K562 (cell line): ENCODE measurements around the gene DYSF. TPM values are rescaled to one million over a fixed set of nuclear protein-coding genes. Genes with fewer than 3 reads are reported as not detected.

Experiments used
- ATAC-seq: fragments of 200-7000 bp; cut with Tn5 transposase; 3 replicates; pipeline ENCODE4 v1.9.1; 2020; ENCODE audit warnings: moderate library complexity
- BruUV-seq: library from RNA; stranded (reverse); fragments of 400-500 nt; replicated peaks from 2 replicates; lab custom pipeline; 2021; lab: Mats Ljungman, UMichigan
- CTCF ChIA-PET: fragments of 300-600 bp; formaldehyde crosslinking; extraction: SDS; loops from one replicate; lab custom pipeline; 2021; ENCODE audit warnings: low intra/inter-chr PET ratio; lab: Yijun Ruan, JAX
- POLR2A ChIA-PET: fragments of 300-600, 350-650 bp; sonication (Branson Sonifier 250); formaldehyde crosslinking; extraction: SDS; loops from one replicate; lab custom pipeline; 2021; ENCODE audit warnings: antibody characterized with exemption, inconsistent platforms; lab: Yijun Ruan, JAX
- DNase-seq, 4 experiments: peaks; one replicate each; pipeline versions ENCODE4 v3.0.0 to v3.0.0-alpha.2; 2011 to 2018; ENCODE audit warnings: low spot score in 3 of 4, mixed read lengths in 3 of 4; ENCODE audit errors: extremely low read depth in 1 of 4
- FAIRE-seq: peaks from 2 replicates; lab custom pipeline; 2011; peaks lifted over from hg19 to GRCh38; lab: Jason Lieb, UNC
- H2AFZ ChIP-seq: 2 replicates; pipeline ENCODE4 v1.6.0; 2011; ENCODE audit warnings: low read depth, low read length, control low read depth, inconsistent platforms
- H3K27ac ChIP-seq: fragments of 200-600 bp; 3 replicates; pipeline ENCODE4 v1.8.0; 2011; ENCODE audit warnings: low read depth, mild to moderate bottlenecking, control low read depth, inconsistent platforms, low read length, moderate library complexity, mixed read lengths; ENCODE audit errors: extremely low read depth
- H3K27me3 ChIP-seq, 2 experiments: fragments of 300-600 bp in 1 of 2; 2 replicates in 1 of 2; 3 replicates in 1 of 2; pipeline versions ENCODE4 v1.6.0 to v1.8.0; 2011; ENCODE audit warnings: inconsistent platforms in 2 of 2, low read length in 2 of 2, mild to moderate bottlenecking in 1 of 2, mixed read lengths in 1 of 2, moderate library complexity in 1 of 2; ENCODE audit not compliant: control insufficient read depth in 2 of 2, insufficient read depth in 2 of 2
- H3K36me3 ChIP-seq: fragments of 300-600 bp; 3 replicates; pipeline ENCODE4 v1.8.0; 2011; ENCODE audit warnings: mild to moderate bottlenecking, low read length, inconsistent platforms; ENCODE audit not compliant: control insufficient read depth, insufficient read depth
- H3K4me1 ChIP-seq, 2 experiments: fragments of 200-600 bp in 1 of 2; replicated peaks in 1 of 2; 2 replicates in 1 of 2; 3 replicates in 1 of 2; pipeline versions ENCODE4 v1.5.1 to v1.8.0; 2011; ENCODE audit warnings: inconsistent platforms in 2 of 2, low read length in 2 of 2, mild to moderate bottlenecking in 1 of 2, mixed read lengths in 1 of 2, moderate library complexity in 1 of 2; ENCODE audit not compliant: control insufficient read depth in 2 of 2, insufficient read depth in 2 of 2
- H3K4me2 ChIP-seq: 2 replicates; pipeline ENCODE4 v1.6.1; 2011; ENCODE audit warnings: low read length, control low read depth, inconsistent platforms, mixed read lengths; ENCODE audit not compliant: insufficient read depth
- H3K4me3 ChIP-seq: fragments of 200-600 bp; sonication (generic), shearing (Covaris generic); 2 replicates; pipeline ENCODE4 v1.5.1; 2016; ENCODE audit warnings: control low read depth, inconsistent platforms
- H3K79me2 ChIP-seq: fragments of 200-600 bp; 3 replicates; pipeline ENCODE4 v1.8.0; 2011; ENCODE audit warnings: low read length, inconsistent platforms; ENCODE audit not compliant: control insufficient read depth, insufficient read depth
- H3K9ac ChIP-seq, 2 experiments: 2 replicates each; pipeline versions ENCODE4 v1.6.0 to v1.6.1; 2011; ENCODE audit warnings: low read depth in 2 of 2, low read length in 2 of 2, control low read depth in 1 of 2, inconsistent platforms in 1 of 2, mild to moderate bottlenecking in 1 of 2, mixed read lengths in 1 of 2; ENCODE audit not compliant: insufficient read depth in 1 of 2
- H3K9me1 ChIP-seq: one replicate; pipeline ENCODE4 v1.6.0; 2011; ENCODE audit warnings: inconsistent platforms, mild to moderate bottlenecking, low read length, moderate library complexity; ENCODE audit not compliant: control insufficient read depth, insufficient read depth
- H3K9me3 ChIP-seq: replicated peaks from 2 replicates; pipeline ENCODE4 v1.5.1; 2011; ENCODE audit warnings: low read depth, low read length, inconsistent platforms; ENCODE audit not compliant: control insufficient read depth, insufficient read depth
- H4K20me1 ChIP-seq: replicated peaks from 2 replicates; pipeline ENCODE4 v1.6.1; 2011; ENCODE audit warnings: low read length, inconsistent platforms, mixed read lengths; ENCODE audit not compliant: control insufficient read depth, insufficient read depth
- ATF2 ChIP-seq: sonication (generic); formaldehyde crosslinking; IDR thresholded peaks from 2 replicates; pipeline ENCODE4 v1.8.1; 2022; ENCODE audit warnings: missing genetic modification reagents
- CBFA2T2 ChIP-seq: fragments of 450-650 bp; conservative IDR thresholded peaks from 2 replicates; pipeline ENCODE4 v1.6.1; 2017; ENCODE audit warnings: mild to moderate bottlenecking
- ELK3 ChIP-seq: fragments of 450-650 bp; formaldehyde crosslinking; IDR thresholded peaks from 2 replicates; pipeline ENCODE4 v1.4.0; 2020; ENCODE audit warnings: mild to moderate bottlenecking
- IFI16 ChIP-seq: fragments of 250-450 bp; sonication (Bioruptor Pico); IDR thresholded peaks from 2 replicates; pipeline ENCODE4 v2.1.2; 2022; ENCODE audit warnings: mild to moderate bottlenecking, inconsistent platforms
- IRF1 ChIP-seq: sonication (generic); formaldehyde crosslinking; IDR thresholded peaks from 2 replicates; pipeline ENCODE4 v1.8.0; 2022; ENCODE audit warnings: missing genetic modification reagents, mild to moderate bottlenecking, borderline replicate concordance
- MXD1 ChIP-seq: fragments of 250-450 bp; sonication (Bioruptor Pico); IDR thresholded peaks from 2 replicates; pipeline ENCODE4 v1.8.0; 2021; ENCODE audit warnings: borderline replicate concordance, mild to moderate bottlenecking, moderate library complexity; ENCODE audit not compliant: poor library complexity, severe bottlenecking
- RAD21 ChIP-seq, 2 experiments: fragments of 250-450 bp in 1 of 2; fragments of 450-650 bp in 1 of 2; sonication (Bioruptor Pico) in 1 of 2; formaldehyde crosslinking in 1 of 2; IDR thresholded peaks in 1 of 2; conservative IDR thresholded peaks in 1 of 2; 2 replicates each; pipeline versions ENCODE4 v1.4.0 to v1.8.0; 2020 to 2022; ENCODE audit warnings: mild to moderate bottlenecking in 2 of 2, moderate library complexity in 1 of 2
- RNF2 ChIP-seq: sonication (generic); IDR thresholded peaks from 2 replicates; pipeline ENCODE4 v1.6.1; 2016
- SMARCC2 ChIP-seq: fragments of 450-650 bp; IDR thresholded peaks from 2 replicates; pipeline ENCODE4 v1.6.1; 2017; ENCODE audit warnings: antibody characterized with exemption, moderate library complexity, mild to moderate bottlenecking, low read depth
- TEAD2 ChIP-seq: fragments of 450-650 bp; IDR thresholded peaks from 2 replicates; pipeline ENCODE4 v1.6.1; 2016; ENCODE audit warnings: missing genetic modification characterization, control low read depth, missing compliant biosample characterization
- ZNF143 ChIP-seq: sonication (generic); formaldehyde crosslinking; IDR thresholded peaks from 2 replicates; pipeline ENCODE4 v1.9.0; 2022; ENCODE audit warnings: mild to moderate bottlenecking, missing genetic modification reagents
- ZNF165 ChIP-seq: fragments of 250-450 bp; sonication (Bioruptor Pico); IDR thresholded peaks from 2 replicates; pipeline ENCODE4 v1.4.0; 2020; ENCODE audit warnings: borderline replicate concordance
- ZNF707 ChIP-seq: fragments of 250-450 bp; sonication (Bioruptor Pico); conservative IDR thresholded peaks from 2 replicates; pipeline ENCODE4 v1.8.0; 2022; ENCODE audit warnings: inconsistent platforms, mild to moderate bottlenecking, moderate library complexity
- WGBS: fragments of 100-300 bp; shearing (Covaris generic); methylation state at CpG from one replicate; pipeline ENCODE4 v1.1.6; 2016; ENCODE audit warnings: low coverage, mixed read lengths; ENCODE audit not compliant: insufficient coverage; ENCODE audit errors: missing lambda C conversion rate; 5-methylcytosine and 5-hydroxymethylcytosine counted together
- in situ Hi-C: fragments of 300-500 bp; cut with MboI; formaldehyde crosslinking; loops from 4 replicates; pipeline ENCODE4 v1.15.0; 2018; ENCODE audit warnings: inconsistent platforms, mixed read lengths
- intact Hi-C: fragments of 100-400 bp; cut with micrococcal nuclease; formaldehyde crosslinking; loops from 2 replicates; pipeline ENCODE4 v1.14.2; 2022
- polyA plus RNA-seq, 8 experiments: library from polyadenylated mRNA; depleted of rRNA in 4 of 8; stranded (reverse) in 5 of 8; unstranded in 3 of 8; fragments of >200 nt; fragmentation: Nextera tagmentation in 2 of 8; fragmentation: Illumina TruSeq in 1 of 8; extraction: Ambion mirVana in 2 of 8; extraction: Trizol in 1 of 8; gene quantifications; 2 replicates each; pipeline versions ENCODE4 v1.2.1 to v1.2.3, GENCODE V29; 2011 to 2014; ENCODE audit warnings: inconsistent platforms in 1 of 8, missing spikeins in 1 of 8
- total RNA-seq, 7 experiments: library from RNA; depleted of rRNA in 6 of 7; stranded (reverse); fragments of >200 nt in 6 of 7; fragmentation: Illumina TruSeq in 2 of 7; extraction: Trizol in 2 of 7; gene quantifications; 2 replicates each; pipeline versions ENCODE4 v1.2.1 to v1.2.3, GENCODE V29; 2011 to 2021; ENCODE audit warnings: low replicate concordance in 1 of 7

Gene DYSF
- total and polyA plus RNA-seq, 9 of the 15 experiments (the other 6 are each of a cell fraction or from before 2014, with no cell fraction given): 0.01 to 0.80 (median 0.29) TPM

GRCh38 chr2:71671895-71672825, 218.8 kb downstream of the DYSF start (continued):
- no peak for TF ChIP-seq ELK3 (CRISPR knock-in tag)
- TF ChIP-seq SMARCC2: no peak
- TF ChIP-seq ZNF143: no peak
- TF ChIP-seq TEAD2: no peak
- peak in 1 of 2 experiments; percentile 50; a peak in 2 of 4 replicates for TF ChIP-seq RAD21 (CRISPR knock-in tag; conservative IDR thresholded peaks at IDR 0.05 in 1 of 2, IDR thresholded peaks at IDR 0.05 in 1 of 2)

GRCh38 chr2:71672826-71673795, 219.8 kb downstream of the DYSF start:
- in situ Hi-C loops: no loop called here
- Histone ChIP-seq H4K20me1 (no peaks in the 10 kb centered on the region), H3K4me3 (no peak overlapping the region), H3K9ac (no peak overlapping the region; a peak in 1 of 4 replicates), H3K27me3 (peaks cover 4 to 31% of the 10 kb centered on the region in 2 experiments; a peak in 3 of 5 replicates), H3K9me3 (no peaks in the 10 kb centered on the region), H3K79me2 (no peaks in the 10 kb centered on the region), H3K9me1 (peaks cover 5% of the 10 kb centered on the region), H3K27ac (no peak overlapping the region), H3K36me3 (no peaks in the 10 kb centered on the region), H3K4me2 (no peak overlapping the region), H2AFZ (no peak overlapping the region), H3K4me1 (peaks cover 0 to 9% of the 10 kb centered on the region in 2 experiments; a peak in 1 of 5 replicates)
- ChIA-PET CTCF (no interaction called here), POLR2A (no interaction called here)
- 6% methylated on average over 12 of the region's 14 CpGs for WGBS
- ATAC-seq (no peak; the same call in 2 of the 3 replicates), DNase-seq (no peak), FAIRE-seq (no peak)
- intact Hi-C loops: no loop called here
- BruUV-seq: no TSS peak
- TF ChIP-seq IFI16 (CRISPR knock-in tag) (no peak), CBFA2T2 (no peak), ZNF707 (no peak), IRF1 (no peak), ZNF165 (CRISPR knock-in tag) (no peak), ATF2 (CRISPR knock-in tag) (no peak), RNF2 (no peak), MXD1 (CRISPR knock-in tag) (no peak)
